Measurements from ENCODE around the gene NTRK3.

The NTRK3 gene

DNA sequence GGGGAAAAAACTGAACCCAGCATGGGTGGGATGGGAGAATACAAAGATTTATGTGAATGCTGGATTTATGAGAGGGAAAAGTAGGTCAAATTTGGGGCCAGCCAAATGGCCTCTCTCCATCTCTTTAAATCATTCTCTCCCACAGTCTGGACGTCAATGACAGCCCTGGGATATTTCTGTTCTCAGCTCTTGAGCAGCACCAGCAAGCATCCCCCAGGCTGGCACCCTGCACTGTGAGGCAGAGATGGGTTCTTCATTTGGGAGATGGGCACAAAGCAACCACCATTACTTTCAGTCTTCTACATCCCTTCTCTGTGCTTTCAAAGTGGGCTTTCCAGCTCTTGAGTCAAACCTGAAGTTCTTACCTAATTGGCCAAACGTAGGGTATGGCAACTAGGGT, 321.0 kb downstream of the NTRK3 start:
- DNase-seq (ENCODE audit: low read depth): no peak
- H3K4me3 ChIP-seq (ENCODE audit: low read depth, low read length): no peak overlapping the region

DNA sequence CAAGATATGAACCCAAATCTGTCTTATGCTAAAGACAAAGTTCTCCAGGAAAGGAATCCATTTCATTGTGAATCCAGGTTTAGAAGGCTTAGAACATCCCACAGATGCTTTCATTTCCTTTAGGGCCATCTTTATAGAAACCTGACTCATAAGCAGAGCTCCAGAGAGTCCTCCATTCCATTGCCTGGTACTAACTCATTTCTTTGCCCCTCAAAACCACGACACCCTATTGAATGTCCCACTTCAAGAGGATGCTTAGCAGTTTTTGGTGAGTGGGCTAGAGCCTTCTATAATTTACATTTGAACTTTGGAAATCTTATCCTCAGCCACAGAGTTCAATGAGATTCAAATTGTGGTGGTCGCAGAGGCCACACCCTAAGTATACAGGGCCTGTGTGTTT, 325.0 kb downstream of the NTRK3 start:
- DNase-seq (ENCODE audit: low read depth): no peak
- no peak overlapping the region for H3K4me3 ChIP-seq (ENCODE audit: low read depth, low read length)

DNA sequence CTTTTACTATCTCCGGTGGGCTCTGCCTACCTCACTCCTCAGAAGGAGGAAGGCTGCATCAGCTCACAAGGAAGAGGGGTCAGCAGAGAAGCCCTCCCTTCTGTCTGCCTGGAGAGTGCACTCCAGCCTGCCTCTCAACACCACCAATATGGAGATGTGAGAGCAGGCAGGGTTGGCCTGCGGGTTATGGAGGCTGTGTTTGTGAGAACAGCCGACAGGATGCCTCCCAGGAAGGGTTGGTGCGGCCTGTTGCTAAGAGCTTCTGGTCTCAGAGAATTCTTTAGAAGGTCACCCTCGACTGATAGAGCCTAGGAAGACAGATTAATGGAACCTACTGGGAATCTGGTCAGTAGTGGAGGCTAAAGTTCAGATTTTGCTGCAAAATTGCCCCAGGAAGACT, 326.1 kb downstream of the NTRK3 start:
- DNase-seq (ENCODE audit: low read depth): no peak

DNA sequence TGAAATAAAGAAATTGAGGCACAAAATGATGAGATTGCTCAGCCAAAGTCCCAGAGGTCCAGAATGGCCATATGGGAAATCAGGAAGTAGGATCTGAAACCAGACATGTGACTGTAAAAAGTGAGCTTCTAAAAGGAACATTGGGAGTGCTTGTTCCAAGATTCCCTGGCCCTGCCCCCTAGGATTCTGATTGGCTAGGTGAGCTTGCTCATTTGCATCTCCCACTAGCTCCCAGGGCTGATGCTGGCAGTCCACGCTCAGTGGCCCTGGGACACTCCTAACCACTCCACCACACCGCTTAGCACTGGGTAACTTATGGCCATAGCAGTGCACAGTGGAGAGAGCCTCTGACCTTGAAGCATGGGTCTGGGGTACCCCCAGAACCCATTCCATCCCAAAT, 326.7 kb downstream of the NTRK3 start:
- DNase-seq (ENCODE audit: low read depth): no peak
- H3K4me3 ChIP-seq (ENCODE audit: low read depth, low read length): no peak overlapping the region

More for the DNA sequence above, 326.1 kb downstream of the NTRK3 start:
- no peak overlapping the region for H3K4me3 ChIP-seq (ENCODE audit: low read depth, low read length)

- DNase-seq (ENCODE audit: low read depth): no peak
- no peak overlapping the region for H3K4me3 ChIP-seq (ENCODE audit: low read depth, low read length)
Observed at GRCh38 chr15:87924433-87924832, 332.1 kb downstream of the NTRK3 start.

DNA sequence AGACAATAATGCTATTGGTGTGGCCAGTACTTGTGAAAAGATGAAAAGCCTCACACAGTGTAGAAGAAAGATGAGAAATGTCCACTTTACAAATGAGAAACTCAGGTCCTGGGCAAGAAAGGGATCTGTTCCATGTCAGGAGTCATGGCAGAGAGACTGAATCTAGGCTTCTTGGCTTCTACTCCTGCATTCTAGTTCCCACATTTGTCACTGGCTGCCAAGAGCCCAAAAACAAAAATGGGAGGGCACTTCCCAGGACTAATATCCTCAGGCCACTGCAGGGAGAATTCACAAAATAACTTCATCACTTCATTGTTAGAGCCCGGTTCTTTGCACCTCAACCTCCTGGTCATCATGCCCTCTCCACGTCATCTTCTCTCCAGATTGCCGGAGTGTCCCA, 337.5 kb downstream of the NTRK3 start:
- no peak overlapping the region for H3K4me3 ChIP-seq (ENCODE audit: low read depth, low read length)
- DNase-seq (ENCODE audit: low read depth): no peak

- DNase-seq (ENCODE audit: low read depth): no peak
- no peak overlapping the region for H3K4me3 ChIP-seq (ENCODE audit: low read depth, low read length)
Observed at GRCh38 chr15:87917480-87917879, 339.1 kb downstream of the NTRK3 start.

- H3K4me3 ChIP-seq (ENCODE audit: low read depth, low read length): no peak overlapping the region
Observed at GRCh38 chr15:87916208-87916607, 340.3 kb downstream of the NTRK3 start.

DNA sequence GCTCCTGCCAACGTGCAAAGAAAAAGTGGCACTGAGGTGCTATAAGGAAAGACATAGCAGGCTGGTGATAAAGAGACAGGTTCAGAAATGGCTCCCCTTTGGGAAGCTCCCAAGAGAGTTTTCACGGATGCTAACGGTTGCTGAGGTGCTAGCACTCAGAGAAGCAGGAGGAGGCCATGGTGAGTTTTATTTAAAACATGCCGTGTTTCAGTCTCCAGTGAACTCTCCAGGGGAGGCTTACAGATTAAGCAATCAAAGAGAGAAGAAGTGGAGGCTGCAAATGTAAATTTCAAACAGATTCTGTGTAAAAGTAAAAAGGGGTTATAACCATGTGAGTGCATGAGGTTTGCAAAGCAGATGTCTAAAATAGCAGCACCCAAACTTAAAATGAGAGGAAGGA, 346.2 kb downstream of the NTRK3 start:
- no peak for DNase-seq (ENCODE audit: low read depth)
- H3K4me3 ChIP-seq (ENCODE audit: low read depth, low read length): no peak overlapping the region

More at GRCh38 chr15:87916208-87916607, 340.3 kb downstream of the NTRK3 start:
- no peak for DNase-seq (ENCODE audit: low read depth)

GRCh38 chr15:87907676-87908446, 348.7 kb downstream of the NTRK3 start:
- DNase-seq (ENCODE audit: low read depth): no peak
- no peak overlapping the region for H3K4me3 ChIP-seq (ENCODE audit: low read depth, low read length)

GRCh38 chr15:87906444-87906843, 350.1 kb downstream of the NTRK3 start:
- no peak for DNase-seq (ENCODE audit: low read depth)
- H3K4me3 ChIP-seq (ENCODE audit: low read depth, low read length): no peak overlapping the region

GRCh38 chr15:87902772-87903426, 353.6 kb downstream of the NTRK3 start:
- H3K4me3 ChIP-seq (ENCODE audit: low read depth, low read length): no peak overlapping the region
- DNase-seq (ENCODE audit: low read depth): no peak

DNA sequence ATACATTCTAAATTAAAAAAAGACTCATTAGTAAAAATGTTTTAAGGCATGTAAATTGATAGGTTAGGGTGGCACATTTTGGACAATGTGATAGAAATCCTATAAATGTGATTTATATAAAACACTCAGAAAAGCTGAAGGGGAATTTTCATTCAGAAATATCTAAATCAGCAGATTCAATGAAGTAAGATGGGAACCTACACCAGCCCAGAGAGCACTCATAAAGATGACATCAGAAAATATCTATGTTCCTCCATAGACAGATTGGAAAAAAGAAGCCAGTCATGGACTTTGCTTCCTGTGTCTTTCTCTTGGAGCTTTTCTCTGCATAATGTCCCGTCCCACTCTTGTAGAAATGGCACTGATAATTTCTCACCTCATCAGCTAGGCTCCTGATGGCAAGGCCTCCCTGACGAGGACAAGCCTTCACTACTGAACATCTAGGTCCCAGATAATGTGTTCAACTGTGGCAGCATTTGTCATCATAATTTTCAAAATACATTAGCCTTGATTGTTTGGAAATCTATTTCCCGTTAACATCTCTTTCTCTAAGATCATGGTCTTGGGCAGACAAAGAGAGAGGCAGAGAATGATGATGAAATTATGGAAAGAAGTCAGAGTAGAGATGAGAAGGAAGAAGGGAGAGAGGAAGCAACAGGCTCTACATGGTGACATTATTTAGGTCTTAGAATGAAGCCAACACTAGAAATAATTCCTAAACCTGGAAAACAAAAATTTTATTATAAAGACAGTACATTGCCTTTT, 354.4 kb downstream of the NTRK3 start:
- H3K4me3 ChIP-seq (ENCODE audit: low read depth, low read length): no peak overlapping the region
- DNase-seq (ENCODE audit: low read depth): no peak

GRCh38 chr15:87901008-87901407, 355.5 kb downstream of the NTRK3 start:
- DNase-seq (ENCODE audit: low read depth): no peak
- no peak overlapping the region for H3K4me3 ChIP-seq (ENCODE audit: low read depth, low read length)

- no peak for DNase-seq (ENCODE audit: low read depth)
- H3K4me3 ChIP-seq (ENCODE audit: low read depth, low read length): no peak overlapping the region
Observed at GRCh38 chr15:87896936-87897335, 359.6 kb downstream of the NTRK3 start.

- DNase-seq (ENCODE audit: low read depth): no peak
- no peak overlapping the region for H3K4me3 ChIP-seq (ENCODE audit: low read depth, low read length)
Observed at GRCh38 chr15:87887177-87887576, 369.4 kb downstream of the NTRK3 start.

- no peak for DNase-seq (ENCODE audit: low read depth)
- no peak overlapping the region for H3K4me3 ChIP-seq (ENCODE audit: low read depth, low read length)
Observed at GRCh38 chr15:87881026-87881425, 375.5 kb downstream of the NTRK3 start.

DNA sequence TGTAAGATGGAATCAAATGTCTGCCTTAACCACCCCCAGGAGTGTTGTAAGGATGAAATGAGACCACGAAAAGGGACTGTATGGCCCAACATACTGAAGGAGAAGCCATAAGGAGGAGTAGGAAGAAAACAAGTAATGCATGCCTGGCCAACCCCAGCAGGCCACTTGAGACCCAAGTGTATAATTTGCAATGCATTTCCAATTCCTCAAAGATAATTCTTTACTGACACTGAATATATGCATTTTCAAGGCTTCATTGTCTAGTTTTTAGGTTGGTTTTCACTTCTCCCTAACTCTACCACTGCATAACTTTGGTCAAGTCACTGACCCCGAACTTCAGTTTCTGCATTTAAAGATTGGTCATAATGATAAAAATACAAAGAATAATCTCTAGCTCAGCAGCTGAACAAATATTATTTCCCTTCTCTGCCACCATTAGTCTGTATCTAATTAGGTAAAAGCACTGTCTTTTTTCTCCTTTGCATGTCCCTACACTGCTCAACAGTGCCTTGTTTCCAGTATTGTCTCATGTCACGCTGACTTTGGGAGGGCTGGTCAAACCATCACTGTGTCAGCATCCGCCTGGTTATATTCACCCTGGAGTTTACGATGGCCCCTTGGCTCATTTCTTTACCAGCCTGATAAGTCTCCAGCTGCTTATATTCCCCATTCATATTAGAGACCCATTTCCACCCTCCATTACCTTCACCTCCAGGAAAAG, 378.6 kb downstream of the NTRK3 start:
- H3K4me3 ChIP-seq (ENCODE audit: low read depth, low read length): no peak overlapping the region
- DNase-seq (ENCODE audit: low read depth): no peak

DNA sequence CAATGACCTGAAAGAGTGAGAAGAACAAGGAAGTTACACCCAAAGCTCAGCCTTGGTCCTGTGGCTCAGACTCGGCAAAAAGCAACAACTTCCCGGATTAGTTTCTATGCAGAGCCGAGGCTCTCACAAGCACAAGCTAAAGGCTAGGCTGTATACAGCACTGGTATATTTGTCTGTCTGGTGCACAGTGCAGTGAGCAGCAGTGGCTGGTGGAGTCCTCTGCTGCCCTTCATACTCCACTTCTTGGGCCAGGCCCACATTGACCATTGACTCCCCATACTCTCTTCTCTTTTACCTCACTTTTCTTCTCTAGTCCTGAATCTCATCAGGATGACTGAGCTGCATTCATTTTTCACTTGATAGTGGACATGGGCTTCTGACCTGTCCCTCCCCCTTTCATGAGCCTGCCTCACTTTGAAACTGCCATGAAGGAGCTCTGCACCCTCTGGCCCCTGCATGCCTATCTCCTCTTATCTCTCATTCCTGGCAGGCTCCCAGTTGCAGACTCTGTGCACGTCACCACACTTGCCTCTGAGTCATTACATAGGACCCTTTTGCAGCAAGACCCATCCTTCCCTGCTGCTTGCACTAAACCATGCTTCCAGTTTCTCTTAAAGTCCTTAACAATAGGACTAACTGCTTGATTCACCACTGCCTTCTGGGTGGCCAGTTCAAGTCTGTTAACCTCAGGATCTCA, 379.3 kb downstream of the NTRK3 start:
- H3K4me3 ChIP-seq (ENCODE audit: low read depth, low read length): no peak overlapping the region
- DNase-seq (ENCODE audit: low read depth): no peak
